NCI-H1694 (cell line): ENCODE data around the gene SLC44A1.

Source experiments
- DNase-seq: peaks from one replicate; lab custom pipeline; 2025; lab: John Stamatoyannopoulos, UW

SLC44A1 gene

DNA sequence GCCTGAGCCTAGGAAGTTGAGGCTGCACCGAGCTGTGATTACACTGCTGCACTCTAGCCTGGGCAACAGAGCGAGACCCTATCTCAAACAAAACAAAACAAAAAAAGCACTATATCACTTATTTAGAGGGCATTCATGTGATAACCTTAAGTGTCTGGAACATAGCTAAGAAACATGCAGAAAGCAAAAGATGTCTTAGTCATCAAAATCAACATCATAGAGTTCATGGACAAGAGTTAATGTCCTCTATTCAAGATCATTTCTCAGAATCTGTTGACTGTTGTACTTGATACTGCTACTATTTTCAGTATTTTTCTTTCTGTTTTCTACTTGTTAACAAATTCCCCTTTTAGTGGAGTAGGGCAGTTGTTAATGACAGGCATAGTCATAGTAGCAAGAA lies 228.8 kb downstream of the SLC44A1 start:
- no peak for DNase-seq

DNA sequence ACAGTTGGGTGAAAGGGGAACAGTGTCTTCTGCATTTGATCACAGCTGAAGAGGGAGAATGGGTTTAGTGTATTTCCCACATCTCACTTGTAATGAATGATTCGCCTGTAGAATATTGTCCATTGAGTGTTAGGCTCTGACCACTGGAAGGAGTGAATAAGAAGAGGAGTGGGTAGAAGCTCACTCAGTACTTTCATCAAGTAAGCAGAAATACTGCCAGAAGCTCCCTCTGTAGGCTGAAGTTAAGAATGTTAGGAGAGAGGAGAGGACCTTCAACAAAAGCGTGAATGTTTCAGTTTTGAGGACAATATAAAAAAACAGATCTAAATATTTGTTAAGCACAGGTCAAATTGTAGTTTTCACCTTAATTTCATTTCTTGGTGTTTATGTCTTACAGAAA lies 230.9 kb downstream of the SLC44A1 start:
- no peak for DNase-seq

GRCh38 chr9:105479846-105480245 lies 235.4 kb downstream of the SLC44A1 start:
- DNase-seq, result no peak

GRCh38 chr9:105483618-105484017 lies 239.2 kb downstream of the SLC44A1 start:
- DNase-seq, result no peak

DNA sequence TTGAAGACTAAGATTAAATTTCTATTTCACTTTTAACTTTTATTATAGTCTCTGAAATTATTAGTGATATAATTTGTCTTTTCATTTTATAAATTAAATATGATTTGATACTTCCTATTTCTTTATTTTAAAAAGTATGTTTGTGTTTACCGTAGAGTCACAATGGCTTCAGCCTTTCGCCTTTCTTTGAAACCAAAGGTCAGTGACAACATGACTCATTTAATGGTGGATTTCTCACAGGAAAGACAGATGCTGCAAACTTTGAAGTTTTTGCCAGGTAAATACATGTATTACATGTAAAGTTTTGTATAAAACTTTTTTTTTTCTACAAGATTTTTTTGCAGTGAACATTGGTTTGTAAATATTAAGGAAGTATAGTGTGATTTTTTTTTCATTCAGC lies 239.8 kb downstream of the SLC44A1 start:
- DNase-seq, result no peak

- no peak for DNase-seq
These were observed 240.7 kb downstream of the SLC44A1 start for GRCh38 chr9:105485131-105485530.
